ENCODE measurements around the gene GRK7. TPM values are rescaled to one million over a fixed set of nuclear protein-coding genes. Genes with fewer than 3 reads are reported as not detected.

The GRK7 gene
- total RNA-seq, 1 experiment from 2014 or later, result not detected

GRCh38 chr3:141795741-141796080 is 32.5 kb downstream of the GRK7 start:
- H3K9me2 ChIP-seq (ENCODE audit: insufficient read depth), result no peaks in the 10 kb centered on the region
- intact Hi-C loops (cut with micrococcal nuclease), result no loop called here
- no peaks in the 10 kb centered on the region for H3K9me3 ChIP-seq (ENCODE audit: control insufficient read depth in 1 of 2, insufficient read depth in 1 of 2, low read depth in 1 of 2, low read length in 2 of 2)
- H3K4me2 ChIP-seq (ENCODE audit: low read length), result no peak overlapping the region
- no peak overlapping the region for H2AFZ ChIP-seq (ENCODE audit: low read depth, low read length, poor library complexity, severe bottlenecking)
- DNase-seq (ENCODE audit: low read depth, low spot score) (no peak), ATAC-seq (no peak)
- H3K4me1 ChIP-seq (ENCODE audit: control insufficient read depth in 1 of 2, insufficient read depth in 2 of 2, low read length in 2 of 2), result no peaks in the 10 kb centered on the region
- CTCF ChIA-PET, result no interaction called here
- no peak overlapping the region for H3K27ac ChIP-seq (ENCODE audit: low read depth, low read length)
- H3K27me3 ChIP-seq (ENCODE audit: insufficient read depth, low read length), result no peaks in the 10 kb centered on the region
- POLR2A ChIA-PET, result no interaction called here
- no peaks in the 10 kb centered on the region for H4K20me1 ChIP-seq (ENCODE audit: insufficient read depth)
- TF ChIP-seq TCF7L2 (IDR thresholded peaks at IDR 0.05; ENCODE audit: borderline replicate concordance, extremely low read depth, insufficient read depth, insufficient read length) (no peak), EZH2phosphoT487 (IDR thresholded peaks at IDR 0.05; ENCODE audit: borderline replicate concordance) (no peak), CTCF (IDR thresholded peaks at IDR 0.05 in 2 of 3, conservative IDR thresholded peaks at IDR 0.05 in 1 of 3; ENCODE audit: borderline replicate concordance in 1 of 3, insufficient read depth in 1 of 3, low read depth in 2 of 3, low read length in 2 of 3) (no peak), FOSL1 (IDR thresholded peaks at IDR 0.05; ENCODE audit: low read depth) (no peak), YY1 (IDR thresholded peaks at IDR 0.05; ENCODE audit: extremely low read depth, insufficient replicate concordance, low read depth, low read length) (no peak), ELF1 (IDR thresholded peaks at IDR 0.05; ENCODE audit: borderline replicate concordance, low read depth) (no peak), SP1 (IDR thresholded peaks at IDR 0.05; ENCODE audit: low read depth) (no peak), EZH2 (IDR thresholded peaks at IDR 0.05) (no peak), ZFX (IDR thresholded peaks at IDR 0.05) (no peak), ZBTB33 (IDR thresholded peaks at IDR 0.05; ENCODE audit: extremely low read depth, insufficient replicate concordance, low read length) (no peak), CBX3 (IDR thresholded peaks at IDR 0.05; ENCODE audit: low read depth) (no peak), ZNF274 (IDR thresholded peaks at IDR 0.05; ENCODE audit: low read depth, low read length) (no peak), SRF (IDR thresholded peaks at IDR 0.05; ENCODE audit: low read depth) (no peak), POLR2A (IDR thresholded peaks at IDR 0.05; ENCODE audit: borderline replicate concordance, extremely low read depth, insufficient read depth, insufficient read length) (no peak), CEBPB (IDR thresholded peaks at IDR 0.05; ENCODE audit: low read depth) (no peak), REST (IDR thresholded peaks at IDR 0.05; ENCODE audit: low read depth) (no peak), MAX (IDR thresholded peaks at IDR 0.05) (no peak), SIN3A (IDR thresholded peaks at IDR 0.05; ENCODE audit: low read depth) (no peak), POLR2AphosphoS5 (IDR thresholded peaks at IDR 0.05; ENCODE audit: low read depth, low read length) (no peak), EGR1 (IDR thresholded peaks at IDR 0.05; ENCODE audit: low read depth) (no peak)
- no TSS peak for BruUV-seq (replicated peaks)
- H3K4me3 ChIP-seq (replicated peaks in 1 of 2; ENCODE audit: low read depth in 1 of 2, low read length in 2 of 2), result no peak overlapping the region
- no peaks in the 10 kb centered on the region for H3K79me2 ChIP-seq (ENCODE audit: insufficient read depth, low read length)
- H3K36me3 ChIP-seq (ENCODE audit: control insufficient read depth in 1 of 2, insufficient read depth in 2 of 2, low read length in 2 of 2), result no peaks in the 10 kb centered on the region
- RAD21 ChIA-PET (ENCODE audit: low non-redundant PET in 1 of 2, low total read pairs in 2 of 2, uncharacterized antibody in 2 of 2, unreplicated experiment in 2 of 2), result no interaction called here
- H3K9ac ChIP-seq (ENCODE audit: low read length), result no peak overlapping the region
